Kidney epithelial cell (primary cell): Measurements from ENCODE around the gene ADGRV1. TPM values are rescaled to one million over a fixed set of nuclear protein-coding genes. Genes with fewer than 3 reads are reported as not detected.

Experiments
- DNase-seq: peaks from one replicate; pipeline ENCODE4 v3.0.0-alpha.2; 2010; ENCODE audit warnings: low read depth
- H3K27me3 ChIP-seq: 2 replicates; pipeline ENCODE4 v1.6.0; 2011; ENCODE audit warnings: low read length; ENCODE audit not compliant: control insufficient read depth, insufficient read depth
- H3K36me3 ChIP-seq: 2 replicates; pipeline ENCODE4 v1.5.1; 2011; ENCODE audit warnings: low read length; ENCODE audit not compliant: control insufficient read depth, insufficient read depth
- H3K4me3 ChIP-seq: 2 replicates; pipeline ENCODE4 v1.5.1; 2011; ENCODE audit warnings: low read depth, mild to moderate bottlenecking, control low read depth, low read length
- CTCF ChIP-seq: IDR thresholded peaks from 2 replicates; pipeline ENCODE4 v1.5.1; 2011; ENCODE audit warnings: mild to moderate bottlenecking, moderate library complexity, low read length, control low read depth, inconsistent platforms; ENCODE audit not compliant: insufficient read depth, poor library complexity, severe bottlenecking
- total RNA-seq: library from RNA; depleted of rRNA; stranded (reverse); fragments of >200 nt; gene quantifications from 2 replicates; pipeline ENCODE4 v1.2.3, GENCODE V29; 2015

Gene ADGRV1
- total RNA-seq, 1 donor from 2014 or later = 3.5 TPM

- no peak for TF ChIP-seq CTCF
- Histone ChIP-seq H3K36me3 (no peaks in the 10 kb centered on the region), H3K4me3 (no peak overlapping the region), H3K27me3 (no peaks in the 10 kb centered on the region)
- DNase-seq = no peak
These were observed 15.6 kb upstream of the ADGRV1 start for GRCh38 chr5:90542827-90543519.

DNA sequence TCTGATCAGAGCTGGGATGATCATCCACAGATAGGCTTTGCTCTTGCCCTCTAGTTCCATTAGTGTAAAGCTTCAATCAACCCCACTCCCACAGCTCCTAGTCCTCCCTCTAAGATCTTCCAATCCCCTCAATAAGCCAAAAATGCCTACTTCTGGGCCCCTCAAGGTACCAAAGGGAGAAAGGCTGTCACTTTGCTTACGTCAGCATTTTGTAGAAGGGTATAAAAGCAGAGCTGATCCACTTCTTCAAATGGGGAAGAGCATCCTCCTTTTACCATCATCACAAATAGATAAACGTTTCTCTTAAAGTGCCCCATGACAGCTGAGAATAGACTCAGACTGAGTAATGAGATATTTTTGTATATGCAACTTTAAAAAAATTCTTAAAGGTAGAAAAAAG lies 13.1 kb upstream of the ADGRV1 start:
- no peaks in the 10 kb centered on the region for H3K27me3 ChIP-seq
- no peak for DNase-seq
- no peaks in the 10 kb centered on the region for H3K36me3 ChIP-seq
- TF ChIP-seq CTCF = no peak
- no peak overlapping the region for H3K4me3 ChIP-seq

- no peaks in the 10 kb centered on the region for H3K27me3 ChIP-seq
These were observed 12.3 kb upstream of the ADGRV1 start for GRCh38 chr5:90546216-90546837.

DNA sequence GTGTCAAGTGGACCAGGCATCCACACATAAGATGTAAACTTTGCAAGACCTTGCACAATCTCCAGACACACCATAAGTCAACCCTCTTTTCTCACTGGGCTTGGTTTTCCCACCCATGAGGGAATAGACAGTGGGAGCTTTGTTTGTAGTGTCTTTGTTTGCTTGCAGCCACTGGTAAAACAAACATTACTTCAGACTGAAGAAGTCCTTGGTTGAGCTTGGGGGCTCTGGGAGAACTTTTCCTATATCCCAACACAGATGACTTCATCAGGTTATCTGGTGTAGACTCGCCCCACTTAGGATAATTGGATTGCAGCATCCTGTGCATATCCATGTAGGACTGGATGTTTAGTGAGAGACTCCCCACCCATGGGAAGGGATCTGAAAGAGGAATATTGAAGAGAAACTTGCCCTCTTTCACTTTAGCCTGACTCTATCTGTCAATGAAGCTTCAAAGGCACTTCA lies 11.5 kb upstream of the ADGRV1 start:
- no peak for DNase-seq
- H3K27me3 ChIP-seq = no peaks in the 10 kb centered on the region
- no peak overlapping the region for H3K4me3 ChIP-seq
- no peaks in the 10 kb centered on the region for H3K36me3 ChIP-seq
- no peak for TF ChIP-seq CTCF

More at GRCh38 chr5:90546216-90546837, 12.3 kb upstream of the ADGRV1 start:
- Histone ChIP-seq H3K36me3 (no peaks in the 10 kb centered on the region), H3K4me3 (no peak overlapping the region)
- no peak for DNase-seq
- no peak for TF ChIP-seq CTCF

GRCh38 chr5:90548069-90548593 lies 10.5 kb upstream of the ADGRV1 start:
- peak; percentile 16 for DNase-seq
- TF ChIP-seq CTCF = no peak
- no peaks in the 10 kb centered on the region for H3K27me3 ChIP-seq
- H3K4me3 ChIP-seq = no peak overlapping the region
- H3K36me3 ChIP-seq = no peaks in the 10 kb centered on the region
